Liver (tissue), 9 donors: ENCODE measurements around the gene LPAR3. TPM values are rescaled to one million over a fixed set of nuclear protein-coding genes. Genes with fewer than 3 reads are reported as not detected.

ENCODE experiments used
- DNase-seq: peaks from one replicate; pipeline ENCODE4 v3.0.0-alpha.2; 2017; ENCODE audit warnings: low spot score
- H3K27ac ChIP-seq, 2 donors: one replicate each; pipeline ENCODE4 v1.7.0; 2013; ENCODE audit warnings: inconsistent platforms in 2 of 2, low read length in 2 of 2, control low read depth in 1 of 2, low read depth in 1 of 2, mild to moderate bottlenecking in 1 of 2
- H3K27me3 ChIP-seq, 4 donors: one replicate each; pipeline versions ENCODE4 v1.6.1 to v1.7.0; 2013; ENCODE audit warnings: low read length in 3 of 4, inconsistent platforms in 1 of 4, mild to moderate bottlenecking in 1 of 4, moderate library complexity in 1 of 4; ENCODE audit not compliant: control insufficient read depth in 4 of 4, insufficient read depth in 4 of 4
- H3K36me3 ChIP-seq, 4 donors: one replicate each; pipeline versions ENCODE4 v1.6.1 to v1.7.0; 2013; ENCODE audit warnings: low read length in 3 of 4, mild to moderate bottlenecking in 3 of 4, low read depth in 1 of 4, moderate library complexity in 1 of 4; ENCODE audit not compliant: control insufficient read depth in 4 of 4, insufficient read depth in 3 of 4
- H3K4me1 ChIP-seq, 4 donors: one replicate each; pipeline versions ENCODE4 v1.6.1 to v1.7.0; 2013; ENCODE audit warnings: low read length in 3 of 4, mild to moderate bottlenecking in 3 of 4, moderate library complexity in 1 of 4; ENCODE audit not compliant: control insufficient read depth in 4 of 4, insufficient read depth in 4 of 4
- H3K4me3 ChIP-seq, 3 donors: one replicate each; pipeline versions ENCODE4 v1.6.1 to v1.7.0; 2013; ENCODE audit warnings: low read length in 3 of 3, control low read depth in 1 of 3, low read depth in 1 of 3, mild to moderate bottlenecking in 1 of 3
- H3K9ac ChIP-seq, 2 donors: one replicate each; pipeline ENCODE4 v1.7.0; 2013; ENCODE audit warnings: low read length in 2 of 2, mild to moderate bottlenecking in 2 of 2, moderate library complexity in 2 of 2, control low read depth in 1 of 2, low read depth in 1 of 2
- H3K9me3 ChIP-seq, 4 donors: one replicate each; pipeline versions ENCODE4 v1.6.1 to v1.7.0; 2013; ENCODE audit warnings: low read length in 3 of 4; ENCODE audit not compliant: control insufficient read depth in 4 of 4
- ATF3 ChIP-seq: IDR thresholded peaks from 2 replicates; pipeline ENCODE4 v1.6.1; 2016; ENCODE audit warnings: antibody characterized with exemption
- FOXA2 ChIP-seq: IDR thresholded peaks from 2 replicates; pipeline ENCODE4 v1.6.1; 2016; ENCODE audit warnings: antibody characterized with exemption
- GABPA ChIP-seq, 2 donors: IDR thresholded peaks in 1 of 2; conservative IDR thresholded peaks in 1 of 2; 2 replicates each; pipeline ENCODE4 v1.6.1; 2016; ENCODE audit warnings: antibody characterized with exemption in 2 of 2, mild to moderate bottlenecking in 1 of 2, moderate library complexity in 1 of 2
- HNF4A ChIP-seq, 2 donors: conservative IDR thresholded peaks; 2 replicates each; pipeline ENCODE4 v1.6.1; 2016; ENCODE audit warnings: antibody characterized with exemption in 2 of 2, mild to moderate bottlenecking in 2 of 2
- HNF4G ChIP-seq: IDR thresholded peaks from 2 replicates; pipeline ENCODE4 v1.6.1; 2016; ENCODE audit warnings: antibody characterized with exemption
- MAX ChIP-seq: IDR thresholded peaks from 2 replicates; pipeline ENCODE4 v1.6.1; 2016; ENCODE audit warnings: antibody characterized with exemption
- RAD21 ChIP-seq, 2 donors: IDR thresholded peaks; 2 replicates each; pipeline ENCODE4 v1.6.1; 2016; ENCODE audit warnings: antibody characterized with exemption in 2 of 2, mild to moderate bottlenecking in 2 of 2
- REST ChIP-seq: IDR thresholded peaks from 2 replicates; pipeline ENCODE4 v1.6.1; 2016; ENCODE audit warnings: antibody characterized with exemption, mild to moderate bottlenecking
- RXRA ChIP-seq, 2 donors: IDR thresholded peaks; 2 replicates each; pipeline ENCODE4 v1.6.1; 2017 to 2018; ENCODE audit warnings: antibody characterized with exemption in 2 of 2, mild to moderate bottlenecking in 1 of 2
- SP1 ChIP-seq: IDR thresholded peaks from 2 replicates; pipeline ENCODE4 v1.6.1; 2018; ENCODE audit warnings: antibody characterized with exemption, mild to moderate bottlenecking
- TAF1 ChIP-seq: conservative IDR thresholded peaks from 2 replicates; pipeline ENCODE4 v1.6.1; 2016; ENCODE audit warnings: antibody characterized with exemption, mild to moderate bottlenecking
- YY1 ChIP-seq: IDR thresholded peaks from 2 replicates; pipeline ENCODE4 v1.6.1; 2016; ENCODE audit warnings: antibody characterized with exemption, mild to moderate bottlenecking
- ZBTB33 ChIP-seq: IDR thresholded peaks from 2 replicates; pipeline ENCODE4 v1.6.1; 2016; ENCODE audit warnings: antibody characterized with exemption
- WGBS: extraction: QIAGEN DNeasy Blood & Tissue Kit; methylation state at CpG from one replicate; pipeline ENCODE4 v1.1.7; 2013; 5-methylcytosine and 5-hydroxymethylcytosine counted together
- polyA plus RNA-seq, 2 donors: library from polyadenylated mRNA; stranded (reverse) in 1 of 2; unstranded in 1 of 2; fragments of 200-250 nt in 1 of 2; fragments of >200 nt in 1 of 2; fragmentation: Nextera tagmentation in 1 of 2; extraction: Ambion mirVana in 1 of 2; gene quantifications; one replicate each; pipeline versions ENCODE4 v1.2.1 to v1.2.3, GENCODE V29; 2013 to 2015
- total RNA-seq, 2 donors: library from RNA; depleted of rRNA; stranded (reverse); fragments of >200 nt; gene quantifications; one replicate each; pipeline ENCODE4 v1.2.3, GENCODE V29; 2014
- donor health status: healthy.
- donor health status: healthy.
- donor health status: healthy.
- donor health status: healthy.
- donor health status: healthy.

The LPAR3 gene
- total and polyA plus RNA-seq, 4 donors, result 0.56 TPM; not detected in 3

GRCh38 chr1:84827976-84828375, 65.0 kb downstream of the LPAR3 start:
- Histone ChIP-seq H3K9me3 (no peaks in the 10 kb centered on the region), H3K9ac (no peak overlapping the region), H3K27ac (no peak overlapping the region), H3K4me3 (no peak overlapping the region), H3K36me3 (no peaks in the 10 kb centered on the region), H3K4me1 (no peaks in the 10 kb centered on the region), H3K27me3 (no peaks in the 10 kb centered on the region)
- 84% methylated on average over 3 of the region's 3 CpGs for WGBS
- DNase-seq, result no peak
- no peak for TF ChIP-seq ATF3
- TF ChIP-seq ZBTB33, result no peak
- no peak for TF ChIP-seq HNF4A (conservative IDR thresholded peaks at IDR 0.05)
- no peak for TF ChIP-seq RAD21 (IDR thresholded peaks at IDR 0.05)
- no peak for TF ChIP-seq FOXA2
- no peak for TF ChIP-seq MAX
- TF ChIP-seq GABPA (IDR thresholded peaks at IDR 0.05 in 1 of 2, conservative IDR thresholded peaks at IDR 0.05 in 1 of 2), result no peak
- no peak for TF ChIP-seq YY1
- TF ChIP-seq SP1, result no peak
- TF ChIP-seq REST, result no peak

GRCh38 chr1:84827555-84827954, 65.5 kb downstream of the LPAR3 start:
- 87% methylated on average over 3 of the region's 3 CpGs for WGBS
- H3K27ac ChIP-seq, result no peak overlapping the region
- no peaks in the 10 kb centered on the region for H3K4me1 ChIP-seq
- no peak overlapping the region for H3K4me3 ChIP-seq
- H3K9ac ChIP-seq, result no peak overlapping the region
- H3K36me3 ChIP-seq, result no peaks in the 10 kb centered on the region
- H3K9me3 ChIP-seq, result no peaks in the 10 kb centered on the region
- DNase-seq, result no peak
- H3K27me3 ChIP-seq, result no peaks in the 10 kb centered on the region
- TF ChIP-seq GABPA (IDR thresholded peaks at IDR 0.05 in 1 of 2, conservative IDR thresholded peaks at IDR 0.05 in 1 of 2), result no peak
- no peak for TF ChIP-seq HNF4G
- no peak for TF ChIP-seq MAX
- no peak for TF ChIP-seq RXRA (IDR thresholded peaks at IDR 0.05)
- TF ChIP-seq RAD21 (IDR thresholded peaks at IDR 0.05), result no peak
- no peak for TF ChIP-seq TAF1
